GM12878 (cell line): ENCODE measurements around the gene GTF3C1. TPM values are rescaled to one million over a fixed set of nuclear protein-coding genes. Genes with fewer than 3 reads are reported as not detected.

ENCODE experiments used
- ATAC-seq: fragments of 200-7000 bp; cut with Tn5 transposase; 3 replicates; pipeline ENCODE4 v1.9.1; 2020; ENCODE audit warnings: mild to moderate bottlenecking, moderate library complexity
- BruUV-seq: library from RNA; stranded (reverse); fragments of 400-500 nt; replicated peaks from 2 replicates; lab custom pipeline; 2021; lab: Mats Ljungman, UMichigan
- CTCF ChIA-PET: fragments of 300-600 bp; sonication (Branson Sonifier 250); formaldehyde crosslinking; extraction: SDS; loops from one replicate; lab custom pipeline; 2021; ENCODE audit warnings: inconsistent platforms; lab: Yijun Ruan, JAX
- POLR2A ChIA-PET: fragments of 350-600 bp; formaldehyde crosslinking; extraction: SDS; loops from one replicate; lab custom pipeline; 2021; ENCODE audit warnings: inconsistent platforms; lab: Charles Lee
- RAD21 ChIA-PET: fragments of 300-600 bp; sonication (Branson Sonifier 250); formaldehyde crosslinking; loops from one replicate; lab custom pipeline; 2023; ENCODE audit warnings: antibody characterized with exemption; ENCODE audit not compliant: unreplicated experiment; lab: Charles Lee
- SMC1A ChIA-PET: fragments of 300-600 bp; sonication (Branson Sonifier 250); formaldehyde crosslinking; loops from one replicate; lab custom pipeline; 2023; ENCODE audit not compliant: unreplicated experiment, uncharacterized antibody; lab: Charles Lee
- DNase-seq: peaks from one replicate; pipeline ENCODE4 v3.0.0-alpha.2; 2011; ENCODE audit warnings: low read depth, low spot score
- FAIRE-seq: peaks from 3 replicates; lab custom pipeline; 2011; peaks lifted over from hg19 to GRCh38; lab: Jason Lieb, UNC
- H2AFZ ChIP-seq: 2 replicates; pipeline ENCODE4 v1.6.0; 2011; ENCODE audit warnings: low read depth, low read length, control low read depth; ENCODE audit not compliant: control insufficient read depth
- H3K27ac ChIP-seq: 2 replicates; pipeline ENCODE4 v1.5.1; 2011; ENCODE audit warnings: control low read depth; ENCODE audit not compliant: control insufficient read depth, insufficient read depth
- H3K27me3 ChIP-seq, 2 experiments: replicated peaks in 1 of 2; 2 replicates each; pipeline versions ENCODE4 v1.6.0 to v1.6.1; 2011; ENCODE audit warnings: low read length in 1 of 2; ENCODE audit not compliant: control insufficient read depth in 2 of 2, insufficient read depth in 2 of 2
- H3K36me3 ChIP-seq, 2 experiments: 2 replicates each; pipeline ENCODE4 v1.5.1; 2011; ENCODE audit warnings: low read length in 1 of 2; ENCODE audit not compliant: control insufficient read depth in 2 of 2, insufficient read depth in 2 of 2
- H3K4me1 ChIP-seq: 2 replicates; pipeline ENCODE4 v1.6.1; 2011; ENCODE audit warnings: mild to moderate bottlenecking, low read length, moderate library complexity, mixed read lengths; ENCODE audit not compliant: control insufficient read depth, insufficient read depth
- H3K4me2 ChIP-seq: 2 replicates; pipeline ENCODE4 v1.6.0; 2011; ENCODE audit warnings: control low read depth; ENCODE audit not compliant: control insufficient read depth, insufficient read depth
- H3K4me3 ChIP-seq: fragments of 200-600 bp; sonication (generic); 2 replicates; pipeline ENCODE4 v1.5.1; 2016
- H3K79me2 ChIP-seq: 2 replicates; pipeline ENCODE4 v1.6.0; 2011; ENCODE audit warnings: low read length; ENCODE audit not compliant: control insufficient read depth, insufficient read depth
- H3K9ac ChIP-seq: 2 replicates; pipeline ENCODE4 v1.8.0; 2011; ENCODE audit warnings: low read length, control low read depth, mixed read lengths; ENCODE audit not compliant: control insufficient read depth, insufficient read depth
- H3K9me3 ChIP-seq: replicated peaks from 3 replicates; pipeline ENCODE4 v1.5.1; 2011; ENCODE audit warnings: mild to moderate bottlenecking, low read length; ENCODE audit not compliant: control insufficient read depth, insufficient read depth
- H4K20me1 ChIP-seq: 2 replicates; pipeline ENCODE4 v1.6.0; 2011; ENCODE audit not compliant: control insufficient read depth, insufficient read depth
- BCL11A ChIP-seq: IDR thresholded peaks from 2 replicates; pipeline ENCODE4 v1.6.1; 2011; ENCODE audit warnings: low read depth, low read length
- EP300 ChIP-seq, 2 experiments: fragments of 150-350 bp in 1 of 2; IDR thresholded peaks; 2 replicates each; pipeline ENCODE4 v1.6.1; 2011 to 2012; ENCODE audit warnings: low read depth in 2 of 2, low read length in 2 of 2, borderline replicate concordance in 1 of 2, improper control_type of control experiment in 1 of 2, inconsistent platforms in 1 of 2; ENCODE audit not compliant: control insufficient read depth in 1 of 2
- GATAD2B ChIP-seq: fragments of 450-650 bp; conservative IDR thresholded peaks from 2 replicates; pipeline ENCODE4 v1.6.1; 2017; ENCODE audit warnings: low read depth, mild to moderate bottlenecking, moderate library complexity
- HCFC1 ChIP-seq: fragments of 150-350 bp; IDR thresholded peaks from 2 replicates; pipeline ENCODE4 v1.6.1; 2014; ENCODE audit warnings: low read length
- IKZF2 ChIP-seq, 2 experiments: fragments of 450-650 bp; IDR thresholded peaks; 2 replicates each; pipeline ENCODE4 v1.6.1; 2017; ENCODE audit warnings: mild to moderate bottlenecking in 2 of 2, moderate library complexity in 2 of 2
- NFYB ChIP-seq: IDR thresholded peaks from 2 replicates; pipeline ENCODE4 v1.6.1; 2011; ENCODE audit warnings: low read depth, mild to moderate bottlenecking, low read length, improper control_type of control experiment, moderate library complexity; ENCODE audit not compliant: insufficient read depth
- STAT1 ChIP-seq: fragments of 450-650 bp; conservative IDR thresholded peaks from 2 replicates; pipeline ENCODE4 v1.6.1; 2014; ENCODE audit warnings: antibody characterized with exemption, mild to moderate bottlenecking
- SUZ12 ChIP-seq: fragments of 200-600 bp; sonication (generic); IDR thresholded peaks from one replicate; pipeline ENCODE4 v1.6.1; 2018; ENCODE audit warnings: antibody characterized with exemption, mild to moderate bottlenecking; ENCODE audit not compliant: unreplicated experiment
- WGBS: methylation state at CpG from one replicate; pipeline ENCODE4 v1.1.6; 2016; ENCODE audit warnings: low lambda C conversion rate; ENCODE audit not compliant: insufficient replicate concordance, insufficient coverage; ENCODE audit errors: missing lambda C conversion rate; 5-methylcytosine and 5-hydroxymethylcytosine counted together
- in situ Hi-C: fragments of 300-500 bp; cut with MboI; formaldehyde crosslinking; loops from 9 replicates; pipeline ENCODE4 v1.14.3; 2018; ENCODE audit warnings: mixed read lengths
- intact Hi-C: fragments of 100-400 bp; cut with micrococcal nuclease; formaldehyde crosslinking; loops from one replicate; pipeline ENCODE4 v1.14.2; 2022; ENCODE audit not compliant: unreplicated experiment
- polyA plus RNA-seq, 11 experiments: library from polyadenylated mRNA; depleted of rRNA in 4 of 11; unstranded in 6 of 11; stranded (reverse) in 5 of 11; fragments of >200 nt; fragmentation: Nextera tagmentation in 4 of 11; fragmentation: Illumina TruSeq in 1 of 11; extraction: Ambion mirVana in 4 of 11; extraction: Trizol in 1 of 11; gene quantifications; 1 replicate in 1 of 11; 2 replicates in 10 of 11; pipeline versions ENCODE4 v1.2.1 to v1.2.3, GENCODE V29; 2011 to 2016; ENCODE audit warnings: inconsistent platforms in 2 of 11, missing spikeins in 2 of 11, low read depth in 1 of 11
- total RNA-seq, 4 experiments: library from RNA; depleted of rRNA in 3 of 4; stranded (reverse); fragments of >200 nt in 3 of 4; fragmentation: Illumina TruSeq in 1 of 4; extraction: Trizol in 1 of 4; gene quantifications; 2 replicates each; pipeline versions ENCODE4 v1.2.1 to v1.2.3, GENCODE V29; 2013 to 2021
- TF ChIP-seq, protein P1 (sequence below): IDR thresholded peaks from 2 replicates; pipeline ENCODE4 v1.6.1; 2012; ENCODE audit warnings: low read depth, low read length, improper control_type of control experiment

GTF3C1 gene
- total and polyA plus RNA-seq, 10 of the 15 experiments (the other 5 are each of a cell fraction or from before 2014, with no cell fraction given) = 0.98 to 60.9 (median 34.3) TPM

DNA sequence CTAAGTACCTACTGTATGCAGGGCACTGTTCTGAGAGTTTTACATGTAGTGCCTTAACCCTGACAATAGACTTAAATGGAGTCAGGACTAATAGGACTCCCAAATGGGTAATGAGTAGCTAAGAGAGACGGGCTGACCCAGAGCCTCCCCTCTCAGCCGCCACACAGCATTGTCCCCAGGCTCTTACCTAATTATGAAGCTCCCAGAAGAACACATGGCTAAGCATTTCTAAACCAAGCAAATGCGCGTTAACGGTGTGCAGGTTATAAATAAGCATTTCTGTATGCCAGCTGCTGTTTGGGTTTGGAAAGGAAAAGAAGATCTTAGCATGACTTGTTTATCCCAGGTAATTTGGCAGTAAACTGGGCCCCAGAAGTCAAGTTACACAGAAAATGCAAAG, 14.5 kb upstream of the GTF3C1 start:
- no peaks in the 10 kb centered on the region for H3K4me1 ChIP-seq
- ChIA-PET RAD21 (no interaction called here), SMC1A (no interaction called here), POLR2A (no interaction called here), CTCF (interaction anchor here (0.6 kb wide), 1 partner anchor 508 kb away, joined by 3 read pairs; no protein-coding TSS in a partner anchor)
- ATAC-seq (no peak), DNase-seq (no peak), FAIRE-seq (no peak)
- H3K27me3 ChIP-seq = no peaks in the 10 kb centered on the region
- no TSS peak for BruUV-seq
- TF ChIP-seq GATAD2B (no peak), NFYB (no peak), IKZF2 (IDR thresholded peaks at IDR 0.05) (no peak), EP300 (IDR thresholded peaks at IDR 0.05; ENCODE audit: borderline replicate concordance in 1 of 2, control insufficient read depth in 1 of 2, low read depth in 2 of 2, low read length in 2 of 2) (no peak), STAT1 (no peak), BCL11A (no peak), HCFC1 (no peak), SUZ12 (no peak)
- TF ChIP-seq, protein P1, sequence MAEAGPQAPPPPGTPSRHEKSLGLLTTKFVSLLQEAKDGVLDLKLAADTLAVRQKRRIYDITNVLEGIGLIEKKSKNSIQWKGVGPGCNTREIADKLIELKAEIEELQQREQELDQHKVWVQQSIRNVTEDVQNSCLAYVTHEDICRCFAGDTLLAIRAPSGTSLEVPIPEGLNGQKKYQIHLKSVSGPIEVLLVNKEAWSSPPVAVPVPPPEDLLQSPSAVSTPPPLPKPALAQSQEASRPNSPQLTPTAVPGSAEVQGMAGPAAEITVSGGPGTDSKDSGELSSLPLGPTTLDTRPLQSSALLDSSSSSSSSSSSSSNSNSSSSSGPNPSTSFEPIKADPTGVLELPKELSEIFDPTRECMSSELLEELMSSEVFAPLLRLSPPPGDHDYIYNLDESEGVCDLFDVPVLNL = no peak
- no peaks in the 10 kb centered on the region for H4K20me1 ChIP-seq
- no peaks in the 10 kb centered on the region for H3K9me3 ChIP-seq
- no peak overlapping the region for H3K4me2 ChIP-seq
- no peak overlapping the region for H3K4me3 ChIP-seq
- no peak overlapping the region for H3K9ac ChIP-seq
- no peak overlapping the region for H2AFZ ChIP-seq
- H3K27ac ChIP-seq = no peak overlapping the region
- in situ Hi-C loops (no loop called here), intact Hi-C loops (no loop called here)
- no peaks in the 10 kb centered on the region for H3K79me2 ChIP-seq
- WGBS = 86% methylated on average over 5 of the region's 5 CpGs
- H3K36me3 ChIP-seq = no peaks in the 10 kb centered on the region
